ENCODE data around the gene KRTAP4-4. TPM values are rescaled to one million over a fixed set of nuclear protein-coding genes. Genes with fewer than 3 reads are reported as not detected.
"Not testable (repeated sequence)": the region's sequence is repeated elsewhere in the genome, so short reads cannot be mapped to it uniquely, and the experiment has no call there.

Gene KRTAP4-4
- total and polyA plus RNA-seq, 9 of the 15 experiments (the other 6 are each of a cell fraction or from before 2014, with no cell fraction given): not detected

- H3K9me3 ChIP-seq (replicated peaks; ENCODE audit: control insufficient read depth, insufficient read depth, low read depth, low read length); DNase-seq (ENCODE audit: extremely low read depth in 1 of 4, low spot score in 3 of 4); BruUV-seq (replicated peaks); H3K36me3 ChIP-seq (ENCODE audit: control insufficient read depth, insufficient read depth, low read length); intact Hi-C loops (cut with micrococcal nuclease); H3K27me3 ChIP-seq (ENCODE audit: control insufficient read depth in 2 of 2, insufficient read depth in 2 of 2, low read length in 2 of 2); in situ Hi-C loops (cut with MboI); FAIRE-seq; ATAC-seq; H3K9ac ChIP-seq (ENCODE audit: insufficient read depth in 1 of 2, low read depth in 2 of 2, low read length in 2 of 2); H3K9me1 ChIP-seq (ENCODE audit: control insufficient read depth, insufficient read depth, low read length); H2AFZ ChIP-seq (ENCODE audit: low read depth, low read length); H3K4me2 ChIP-seq (ENCODE audit: insufficient read depth, low read length); H3K4me3 ChIP-seq; H4K20me1 ChIP-seq (replicated peaks; ENCODE audit: control insufficient read depth, insufficient read depth, low read length); H3K27ac ChIP-seq (ENCODE audit: extremely low read depth, low read depth, low read length); H3K4me1 ChIP-seq (replicated peaks in 1 of 2; ENCODE audit: control insufficient read depth in 2 of 2, insufficient read depth in 2 of 2, low read length in 2 of 2); CTCF ChIA-PET (ENCODE audit: low intra/inter-chr PET ratio); H3K79me2 ChIP-seq (ENCODE audit: control insufficient read depth, insufficient read depth, low read length): not testable (repeated sequence)
- 0% methylated on average over 10 of the region's 12 CpGs for WGBS (ENCODE audit: insufficient coverage, low coverage, missing lambda C conversion rate)
- POLR2A ChIA-PET: interaction anchor here (0.6 kb wide), 2 partner anchors 23 to 354 kb away, joined by 3 to 4 read pairs; no protein-coding TSS in a partner anchor
Measured at GRCh38 chr17:41123292-41123990, 37.1 kb downstream of the KRTAP4-4 start.

DNA sequence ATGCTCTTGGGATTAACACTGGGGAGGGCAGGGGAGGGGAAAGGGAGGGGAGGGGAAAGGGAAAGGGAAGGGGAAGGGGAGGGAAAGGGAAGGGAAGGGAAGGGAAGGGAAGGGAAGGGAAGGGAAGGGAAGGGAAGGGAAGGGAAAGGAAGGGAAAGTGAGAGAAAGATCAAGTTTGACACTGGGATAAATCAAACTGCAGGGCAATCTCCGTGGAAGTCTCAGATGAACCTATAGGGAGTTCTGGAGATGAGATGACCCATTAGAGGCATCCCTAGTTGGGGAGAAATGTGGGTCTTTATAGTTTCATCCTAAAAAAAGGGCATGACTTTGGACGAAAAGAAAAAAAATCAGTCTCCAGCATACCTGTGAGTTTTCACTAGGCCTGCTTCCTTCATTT lies 38.8 kb downstream of the KRTAP4-4 start:
- H2AFZ ChIP-seq (ENCODE audit: low read depth, low read length): no peak overlapping the region
- no peaks in the 10 kb centered on the region for H3K36me3 ChIP-seq (ENCODE audit: control insufficient read depth, insufficient read depth, low read length)
- H3K79me2 ChIP-seq (ENCODE audit: control insufficient read depth, insufficient read depth, low read length): no peaks in the 10 kb centered on the region
- H3K9me1 ChIP-seq (ENCODE audit: control insufficient read depth, insufficient read depth, low read length): no peaks in the 10 kb centered on the region
- H3K4me1 ChIP-seq (replicated peaks in 1 of 2; ENCODE audit: control insufficient read depth in 2 of 2, insufficient read depth in 2 of 2, low read length in 2 of 2): no peaks in the 10 kb centered on the region
- BruUV-seq (replicated peaks): no TSS peak
- 0% methylated on average over 2 of the region's 2 CpGs for WGBS (ENCODE audit: insufficient coverage, low coverage, missing lambda C conversion rate)
- ATAC-seq (no peak), FAIRE-seq (no peak), DNase-seq (ENCODE audit: extremely low read depth in 1 of 4, low spot score in 3 of 4) (no peak)
- no peaks in the 10 kb centered on the region for H4K20me1 ChIP-seq (replicated peaks; ENCODE audit: control insufficient read depth, insufficient read depth, low read length)
- no peak overlapping the region for H3K4me3 ChIP-seq
- H3K9me3 ChIP-seq (replicated peaks; ENCODE audit: control insufficient read depth, insufficient read depth, low read depth, low read length): no peaks in the 10 kb centered on the region
- H3K27ac ChIP-seq (ENCODE audit: extremely low read depth, low read depth, low read length): no peak overlapping the region
- in situ Hi-C loops (cut with MboI): no loop called here
- ChIA-PET POLR2A (no interaction called here), CTCF (ENCODE audit: low intra/inter-chr PET ratio) (no interaction called here)
- no peak overlapping the region for H3K4me2 ChIP-seq (ENCODE audit: insufficient read depth, low read length)
- intact Hi-C loops (cut with micrococcal nuclease): no loop called here
- no peak overlapping the region for H3K9ac ChIP-seq (ENCODE audit: insufficient read depth in 1 of 2, low read depth in 2 of 2, low read length in 2 of 2)
- no peaks in the 10 kb centered on the region for H3K27me3 ChIP-seq (ENCODE audit: control insufficient read depth in 2 of 2, insufficient read depth in 2 of 2, low read length in 2 of 2)
- no peak for TF ChIP-seq ZNF316 (IDR thresholded peaks at IDR 0.05)
- TF ChIP-seq EP300 (IDR thresholded peaks at IDR 0.05; ENCODE audit: low read length): no peak
- no peak for TF ChIP-seq MCM5 (IDR thresholded peaks at IDR 0.05; ENCODE audit: low read depth)
- TF ChIP-seq, protein P1, sequence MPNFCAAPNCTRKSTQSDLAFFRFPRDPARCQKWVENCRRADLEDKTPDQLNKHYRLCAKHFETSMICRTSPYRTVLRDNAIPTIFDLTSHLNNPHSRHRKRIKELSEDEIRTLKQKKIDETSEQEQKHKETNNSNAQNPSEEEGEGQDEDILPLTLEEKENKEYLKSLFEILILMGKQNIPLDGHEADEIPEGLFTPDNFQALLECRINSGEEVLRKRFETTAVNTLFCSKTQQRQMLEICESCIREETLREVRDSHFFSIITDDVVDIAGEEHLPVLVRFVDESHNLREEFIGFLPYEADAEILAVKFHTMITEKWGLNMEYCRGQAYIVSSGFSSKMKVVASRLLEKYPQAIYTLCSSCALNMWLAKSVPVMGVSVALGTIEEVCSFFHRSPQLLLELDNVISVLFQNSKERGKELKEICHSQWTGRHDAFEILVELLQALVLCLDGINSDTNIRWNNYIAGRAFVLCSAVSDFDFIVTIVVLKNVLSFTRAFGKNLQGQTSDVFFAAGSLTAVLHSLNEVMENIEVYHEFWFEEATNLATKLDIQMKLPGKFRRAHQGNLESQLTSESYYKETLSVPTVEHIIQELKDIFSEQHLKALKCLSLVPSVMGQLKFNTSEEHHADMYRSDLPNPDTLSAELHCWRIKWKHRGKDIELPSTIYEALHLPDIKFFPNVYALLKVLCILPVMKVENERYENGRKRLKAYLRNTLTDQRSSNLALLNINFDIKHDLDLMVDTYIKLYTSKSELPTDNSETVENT (CRISPR knock-in tag; IDR thresholded peaks at IDR 0.05): no peak
- no peak for TF ChIP-seq ZNF589 (CRISPR knock-in tag; IDR thresholded peaks at IDR 0.05; ENCODE audit: low read depth)
- no peak for TF ChIP-seq RBM14 (IDR thresholded peaks at IDR 0.05; ENCODE audit: borderline replicate concordance, insufficient read depth, low read depth, low read length)
- no peak for TF ChIP-seq GTF2F1 (IDR thresholded peaks at IDR 0.05; ENCODE audit: low read depth, low read length)
- TF ChIP-seq NFE2L1 (tag; IDR thresholded peaks at IDR 0.05; ENCODE audit: borderline replicate concordance, low read depth): no peak
- TF ChIP-seq, protein P2, sequence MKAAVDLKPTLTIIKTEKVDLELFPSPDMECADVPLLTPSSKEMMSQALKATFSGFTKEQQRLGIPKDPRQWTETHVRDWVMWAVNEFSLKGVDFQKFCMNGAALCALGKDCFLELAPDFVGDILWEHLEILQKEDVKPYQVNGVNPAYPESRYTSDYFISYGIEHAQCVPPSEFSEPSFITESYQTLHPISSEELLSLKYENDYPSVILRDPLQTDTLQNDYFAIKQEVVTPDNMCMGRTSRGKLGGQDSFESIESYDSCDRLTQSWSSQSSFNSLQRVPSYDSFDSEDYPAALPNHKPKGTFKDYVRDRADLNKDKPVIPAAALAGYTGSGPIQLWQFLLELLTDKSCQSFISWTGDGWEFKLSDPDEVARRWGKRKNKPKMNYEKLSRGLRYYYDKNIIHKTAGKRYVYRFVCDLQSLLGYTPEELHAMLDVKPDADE (conservative IDR thresholded peaks at IDR 0.05; ENCODE audit: control insufficient read depth, low read depth, low read length): no peak
- TF ChIP-seq SREBF2 (CRISPR knock-in tag; IDR thresholded peaks at IDR 0.05): no peak
- no peak for TF ChIP-seq NCOA6 (IDR thresholded peaks at IDR 0.05)
- no peak for TF ChIP-seq ZNF384 (IDR thresholded peaks at IDR 0.05; ENCODE audit: low read depth, low read length)
- TF ChIP-seq ZNF717 (CRISPR knock-in tag; IDR thresholded peaks at IDR 0.05): no peak
- TF ChIP-seq ZNF586 (CRISPR knock-in tag; conservative IDR thresholded peaks at IDR 0.05): no peak

Measured in K562 (cell line).